SK-N-SH treated with all-trans-retinoic acid at 6 μM for 48 hours (cell line): Measurements from ENCODE around the gene HLA-DRA.

Source experiments
- CREB5 ChIP-seq: fragments of 250-450 bp; sonication (Bioruptor Pico); IDR thresholded peaks from 2 replicates; pipeline ENCODE4 v1.5.1; 2020; ENCODE audit warnings: low read depth, mild to moderate bottlenecking, moderate library complexity
- CSRNP3 ChIP-seq: fragments of 250-450 bp; sonication (Bioruptor Pico); IDR thresholded peaks from 2 replicates; pipeline ENCODE4 v1.5.1; 2021; ENCODE audit warnings: mild to moderate bottlenecking, moderate library complexity
- ISL1 ChIP-seq: fragments of 250-450 bp; sonication (Bioruptor Pico); IDR thresholded peaks from 2 replicates; pipeline ENCODE4 v2.1.2; 2022; ENCODE audit warnings: mild to moderate bottlenecking, moderate library complexity
- POU6F1 ChIP-seq: fragments of 250-450 bp; sonication (Bioruptor Pico); IDR thresholded peaks from 2 replicates; pipeline ENCODE4 v1.8.0; 2021; ENCODE audit warnings: low read depth, mild to moderate bottlenecking, moderate library complexity, borderline replicate concordance
- ZFP3 ChIP-seq: fragments of 250-450 bp; sonication (Bioruptor Pico); IDR thresholded peaks from 2 replicates; pipeline ENCODE4 v1.5.0; 2020; ENCODE audit warnings: mild to moderate bottlenecking, moderate library complexity
- ZNF565 ChIP-seq: fragments of 450-650 bp; formaldehyde crosslinking; conservative IDR thresholded peaks from 2 replicates; pipeline ENCODE4 v1.5.0; 2020; ENCODE audit warnings: low read depth, mild to moderate bottlenecking, moderate library complexity
- ZNF70 ChIP-seq: fragments of 450-650 bp; formaldehyde crosslinking; IDR thresholded peaks from 2 replicates; pipeline ENCODE4 v1.5.0; 2020; ENCODE audit warnings: mild to moderate bottlenecking, moderate library complexity

GRCh38 chr6:32461493-32461892 is 21.8 kb downstream of the HLA-DRA start:
- TF ChIP-seq ZFP3 (CRISPR knock-in tag) (no peak), ZNF565 (CRISPR knock-in tag) (no peak), CREB5 (CRISPR knock-in tag) (no peak), ISL1 (CRISPR knock-in tag) (no peak), POU6F1 (CRISPR knock-in tag) (no peak), ZNF70 (CRISPR knock-in tag) (no peak), CSRNP3 (CRISPR knock-in tag) (no peak)
